SK-N-SH (cell line): Measurements from ENCODE around the gene ARMH4. TPM values are rescaled to one million over a fixed set of nuclear protein-coding genes. Genes with fewer than 3 reads are reported as not detected.
A peak's percentile ranks its signal among the peaks of the same experiment; 100 is the strongest.

Experiments
- CTCF ChIA-PET: fragments of 300-600, 350-600 bp; formaldehyde crosslinking; extraction: SDS; loops from one replicate; lab custom pipeline; 2021; lab: Yijun Ruan, JAX
- POLR2A ChIA-PET: fragments of 350-600 bp; sonication (Branson Sonifier 250); formaldehyde crosslinking; extraction: SDS; loops from one replicate; lab custom pipeline; 2020; ENCODE audit warnings: antibody characterized with exemption, inconsistent platforms; lab: Yijun Ruan, JAX
- DNase-seq: peaks from one replicate; pipeline ENCODE4 v3.0.0; 2012
- H2AFZ ChIP-seq: fragments of 200-600 bp; sonication (generic); 2 replicates; pipeline ENCODE4 v1.8.1; 2016; ENCODE audit warnings: antibody characterized with exemption, mild to moderate bottlenecking, low read depth
- H3F3A ChIP-seq: fragments of 200-600 bp; sonication (generic); replicated peaks from 2 replicates; pipeline ENCODE3; 2016; ENCODE audit warnings: antibody characterized with exemption, mild to moderate bottlenecking; ENCODE audit not compliant: insufficient read depth
- H3K27ac ChIP-seq, 2 experiments: fragments of 200-500 bp in 1 of 2; fragments of 200-600 bp in 1 of 2; sonication (Bioruptor generic) in 1 of 2; sonication (generic), shearing (Covaris generic) in 1 of 2; 2 replicates each; pipeline versions ENCODE4 v1.5.1 to v1.6.1; 2014 to 2016; ENCODE audit warnings: low read depth in 2 of 2, inconsistent platforms in 1 of 2, low read length in 1 of 2, mild to moderate bottlenecking in 1 of 2, mixed read lengths in 1 of 2
- H3K27me3 ChIP-seq: fragments of 200-600 bp; sonication (generic), shearing (Covaris generic); 2 replicates; pipeline ENCODE4 v1.6.1; 2016; ENCODE audit warnings: mixed run types; ENCODE audit not compliant: insufficient read depth
- H3K36me3 ChIP-seq, 2 experiments: fragments of 200-500 bp in 1 of 2; fragments of 200-600 bp in 1 of 2; sonication (Bioruptor generic) in 1 of 2; sonication (generic) in 1 of 2; replicated peaks in 1 of 2; 2 replicates each; pipeline versions ENCODE3 to v1.5.1; 2014 to 2016; ENCODE audit warnings: low read length in 1 of 2, mild to moderate bottlenecking in 1 of 2; ENCODE audit not compliant: insufficient read depth in 2 of 2, control insufficient read depth in 1 of 2
- H3K4me1 ChIP-seq, 2 experiments: fragments of 200-500 bp in 1 of 2; fragments of 200-600 bp in 1 of 2; sonication (Bioruptor generic) in 1 of 2; sonication (generic), shearing (Covaris generic) in 1 of 2; 2 replicates each; pipeline versions ENCODE4 v1.5.1 to v1.6.1; 2014 to 2016; ENCODE audit warnings: low read depth in 1 of 2, low read length in 1 of 2, mixed run types in 1 of 2; ENCODE audit not compliant: insufficient read depth in 2 of 2, control insufficient read depth in 1 of 2
- H3K4me2 ChIP-seq: fragments of 200-600 bp; sonication (generic), shearing (Covaris generic); 2 replicates; pipeline ENCODE4 v1.6.1; 2017; ENCODE audit warnings: mixed run types
- H3K4me3 ChIP-seq, 2 experiments: fragments of 200-500 bp in 1 of 2; fragments of 200-600 bp in 1 of 2; sonication (Bioruptor generic) in 1 of 2; sonication (generic), shearing (Covaris generic) in 1 of 2; 2 replicates each; pipeline versions ENCODE4 v1.5.1 to v1.8.1; 2014 to 2016; ENCODE audit warnings: low read depth in 2 of 2, inconsistent platforms in 1 of 2, low read length in 1 of 2, mild to moderate bottlenecking in 1 of 2, mixed read lengths in 1 of 2, moderate library complexity in 1 of 2
- H3K79me2 ChIP-seq: fragments of 200-600 bp; sonication (generic); 2 replicates; pipeline ENCODE4 v1.8.1; 2017; ENCODE audit warnings: mild to moderate bottlenecking; ENCODE audit not compliant: insufficient read depth
- H3K9ac ChIP-seq: fragments of 200-600 bp; sonication (generic); 2 replicates; pipeline ENCODE4 v1.6.1; 2017; ENCODE audit warnings: mixed run types
- H3K9me2 ChIP-seq: fragments of 200-600 bp; sonication (generic); 2 replicates; pipeline ENCODE4 v1.6.1; 2017; ENCODE audit warnings: mixed run types
- H3K9me3 ChIP-seq: fragments of 200-600 bp; sonication (generic); 2 replicates; pipeline ENCODE4 v1.6.1; 2017; ENCODE audit warnings: mixed run types, mild to moderate bottlenecking, moderate library complexity
- H4K20me1 ChIP-seq: fragments of 200-600 bp; sonication (generic); 2 replicates; pipeline ENCODE4 v1.6.1; 2017; ENCODE audit warnings: mild to moderate bottlenecking, mixed run types; ENCODE audit not compliant: insufficient read depth
- CTCF ChIP-seq: fragments of 200-600 bp; sonication (generic); IDR thresholded peaks from 2 replicates; pipeline ENCODE4 v1.6.1; 2017; ENCODE audit warnings: antibody characterized with exemption, mild to moderate bottlenecking, moderate library complexity
- EP300 ChIP-seq, 2 experiments: IDR thresholded peaks; 2 replicates each; pipeline versions ENCODE4 v1.4.0 to v1.6.1; 2012; ENCODE audit warnings: borderline replicate concordance in 1 of 2, low read depth in 1 of 2, low read length in 1 of 2
- FOXJ3 ChIP-seq: sonication (generic); formaldehyde crosslinking; IDR thresholded peaks from 2 replicates; pipeline ENCODE4 v1.5.1; 2020; ENCODE audit warnings: mild to moderate bottlenecking, missing genetic modification reagents
- FOXM1 ChIP-seq: IDR thresholded peaks from 2 replicates; pipeline ENCODE4 v1.4.0; 2012; ENCODE audit warnings: low read depth, mild to moderate bottlenecking
- GATA2 ChIP-seq: sonication (generic); formaldehyde crosslinking; IDR thresholded peaks from 2 replicates; pipeline ENCODE4 v1.5.0; 2020; ENCODE audit warnings: mild to moderate bottlenecking, missing genetic modification reagents
- NFIC ChIP-seq: IDR thresholded peaks from 2 replicates; pipeline ENCODE4 v1.4.0; 2012; ENCODE audit warnings: borderline replicate concordance
- NRF1 ChIP-seq: IDR thresholded peaks from 2 replicates; pipeline ENCODE4 v1.6.1; 2012; ENCODE audit warnings: low read depth, mild to moderate bottlenecking, low read length
- POLR2AphosphoS5 ChIP-seq: IDR thresholded peaks from 2 replicates; pipeline ENCODE4 v1.6.1; 2012; ENCODE audit warnings: low read depth, low read length
- RAD21 ChIP-seq: IDR thresholded peaks from 2 replicates; pipeline ENCODE4 v1.6.1; 2012; ENCODE audit warnings: mild to moderate bottlenecking, low read length
- RCOR1 ChIP-seq: fragments of 150-350 bp; IDR thresholded peaks from 2 replicates; pipeline ENCODE4 v1.6.1; 2017; ENCODE audit warnings: antibody characterized with exemption, low read length
- RFX5 ChIP-seq: IDR thresholded peaks from 2 replicates; pipeline ENCODE4 v1.6.1; 2012; ENCODE audit warnings: mild to moderate bottlenecking, improper control_type of control experiment, low read length
- SMC3 ChIP-seq: IDR thresholded peaks from 2 replicates; pipeline ENCODE4 v1.6.1; 2012; ENCODE audit warnings: low read depth, low read length, improper control_type of control experiment
- TCF12 ChIP-seq: IDR thresholded peaks from 2 replicates; pipeline ENCODE4 v1.4.0; 2012
- TEAD4 ChIP-seq: IDR thresholded peaks from 2 replicates; pipeline ENCODE4 v1.4.0; 2012; ENCODE audit warnings: mild to moderate bottlenecking, borderline replicate concordance; ENCODE audit not compliant: insufficient read depth
- USF2 ChIP-seq: fragments of 150-350 bp; IDR thresholded peaks from 2 replicates; pipeline ENCODE4 v1.6.1; 2017; ENCODE audit warnings: antibody characterized with exemption, low read length, low read depth, borderline replicate concordance
- WGBS: methylation state at CpG from one replicate; pipeline ENCODE4 v1.1.6; 2017; ENCODE audit warnings: low lambda C conversion rate; 5-methylcytosine and 5-hydroxymethylcytosine counted together
- polyA plus RNA-seq, 3 experiments: library from polyadenylated mRNA; depleted of rRNA; stranded (reverse); fragments of >200 nt; gene quantifications; 2 replicates each; pipeline ENCODE4 v1.2.3, GENCODE V29; 2012
- TF ChIP-seq, protein P1 (sequence below): IDR thresholded peaks from 2 replicates; pipeline ENCODE4 v1.4.0; 2012; ENCODE audit warnings: low read depth, borderline replicate concordance

The ARMH4 gene
- polyA plus RNA-seq, 1 of the 3 experiments (the other 2 are of a cell fraction): 0.39 TPM

DNA sequence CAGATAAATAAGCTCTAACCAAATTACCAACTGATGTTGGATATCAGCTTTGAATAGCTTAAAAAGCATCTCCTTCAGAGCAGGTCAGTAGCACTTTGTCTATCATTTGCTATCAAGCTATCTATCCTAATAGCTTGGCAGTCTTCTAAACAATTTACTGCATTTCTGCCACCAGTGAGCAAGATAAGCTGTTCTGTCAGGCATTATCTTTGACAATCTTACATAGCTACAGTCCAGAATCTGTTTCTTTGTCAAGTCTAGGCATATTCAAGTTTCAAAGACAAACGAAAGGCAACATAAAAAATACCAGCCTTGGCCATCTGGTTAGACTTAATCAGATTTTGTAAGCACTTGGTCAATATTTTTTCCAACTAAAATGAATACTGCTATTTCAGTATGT lies 5.6 kb downstream of the ARMH4 start:
- Histone ChIP-seq H3K4me3 (no peak overlapping the region), H3F3A (peaks cover 6% of the 10 kb centered on the region), H3K27me3 (peaks cover 53% of the 10 kb centered on the region), H3K27ac (no peak overlapping the region), H2AFZ (no peak overlapping the region), H3K4me2 (no peak overlapping the region), H3K9me3 (no peaks in the 10 kb centered on the region), H3K9me2 (no peaks in the 10 kb centered on the region), H3K36me3 (no peaks in the 10 kb centered on the region), H3K4me1 (peaks cover 0 to under 1% of the 10 kb centered on the region in 2 experiments; a peak in 2 of 4 replicates), H3K79me2 (no peaks in the 10 kb centered on the region), H4K20me1 (no peaks in the 10 kb centered on the region), H3K9ac (no peak overlapping the region)
- no peak for DNase-seq
- POLR2A ChIA-PET: no interaction called here
- CTCF ChIA-PET: interaction anchor here (1.2 to 2.0 kb wide), 2 partner anchors 16 to 39 kb away, joined by 3 to 6 read pairs; no protein-coding TSS in a partner anchor
- 0% methylated on average over 1 of the region's 1 CpG for WGBS
- TF ChIP-seq NRF1: no peak
- peak; percentile 64; the same call in 1 of the 2 replicates for TF ChIP-seq RCOR1
- no peak for TF ChIP-seq SMC3
- no peak for TF ChIP-seq RFX5
- TF ChIP-seq GATA2 (CRISPR knock-in tag): 0 out of 2 replicates have a peak, but pooled peaks have one; percentile 33
- TF ChIP-seq FOXM1: no peak
- no peak for TF ChIP-seq TEAD4
- no peak for TF ChIP-seq USF2
- TF ChIP-seq, protein P1, sequence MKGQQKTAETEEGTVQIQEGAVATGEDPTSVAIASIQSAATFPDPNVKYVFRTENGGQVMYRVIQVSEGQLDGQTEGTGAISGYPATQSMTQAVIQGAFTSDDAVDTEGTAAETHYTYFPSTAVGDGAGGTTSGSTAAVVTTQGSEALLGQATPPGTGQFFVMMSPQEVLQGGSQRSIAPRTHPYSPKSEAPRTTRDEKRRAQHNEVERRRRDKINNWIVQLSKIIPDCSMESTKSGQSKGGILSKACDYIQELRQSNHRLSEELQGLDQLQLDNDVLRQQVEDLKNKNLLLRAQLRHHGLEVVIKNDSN: no peak
- no peak for TF ChIP-seq RAD21
- TF ChIP-seq CTCF: no peak

DNA sequence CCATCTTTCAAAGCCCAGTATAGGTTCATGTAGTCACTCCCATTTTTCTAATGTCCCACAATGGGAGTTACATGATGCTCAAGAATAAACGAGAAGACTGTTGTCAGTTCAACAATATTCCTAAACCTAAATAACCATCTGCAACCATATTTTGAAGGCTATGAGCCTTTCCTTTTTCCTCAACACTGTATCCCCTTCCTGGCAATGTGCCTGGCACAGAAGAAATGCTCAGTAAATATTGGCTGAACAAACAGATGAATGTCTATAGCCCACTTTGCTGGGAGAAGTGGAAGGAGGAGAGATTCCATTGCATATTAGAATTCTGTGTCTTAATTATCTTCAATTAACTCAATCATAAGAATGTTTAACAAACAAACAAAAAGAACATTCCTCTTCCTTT lies 6.1 kb downstream of the ARMH4 start:
- peaks cover 6% of the 10 kb centered on the region for H3F3A ChIP-seq
- 0% methylated on average over 1 of the region's 1 CpG for WGBS
- no peaks in the 10 kb centered on the region for H3K79me2 ChIP-seq
- no peaks in the 10 kb centered on the region for H3K36me3 ChIP-seq
- H3K4me1 ChIP-seq: no peaks in the 10 kb centered on the region; a peak in 1 of 4 replicates
- H3K4me3 ChIP-seq: no peak overlapping the region
- H4K20me1 ChIP-seq: no peaks in the 10 kb centered on the region
- H3K9ac ChIP-seq: no peak overlapping the region
- ChIA-PET CTCF (interaction anchor here (2.0 kb wide), 1 partner anchor 38 kb away, joined by 6 read pairs; no protein-coding TSS in a partner anchor), POLR2A (no interaction called here)
- H3K27ac ChIP-seq: no peak overlapping the region
- no peak for DNase-seq
- H3K27me3 ChIP-seq: peaks cover 48% of the 10 kb centered on the region
- no peak overlapping the region for H2AFZ ChIP-seq
- no peak overlapping the region for H3K4me2 ChIP-seq
- no peak for TF ChIP-seq POLR2AphosphoS5
- TF ChIP-seq SMC3: no peak
- no peak for TF ChIP-seq EP300 (IDR thresholded peaks at IDR 0.05; ENCODE audit: borderline replicate concordance in 1 of 2, low read depth in 1 of 2, low read length in 1 of 2)
- TF ChIP-seq NFIC: no peak
- TF ChIP-seq TCF12: no peak
- no peak for TF ChIP-seq FOXJ3 (CRISPR knock-in tag)
- H3K9me2 ChIP-seq: no peaks in the 10 kb centered on the region
- no peaks in the 10 kb centered on the region for H3K9me3 ChIP-seq
